Natural killer cell treated with Interleukin-12 subunit alpha and Interleukin-12 subunit beta and Interleukin-15 and Interleukin-18, amount 100 ng/mL, for 72 hours (primary cell): ENCODE results near the gene RAB23. TPM values are rescaled to one million over a fixed set of nuclear protein-coding genes. Genes with fewer than 3 reads are reported as not detected.

Experiments
- ATAC-seq, 2 donors: fragments of 150-1000 bp; cut with Tn5 transposase in 1 of 2; sonication (Bioruptor Pico), chemical (Tn5 transposase) in 1 of 2; 2 replicates each; pipeline ENCODE4 v1.10.0; 2021
- DNase-seq: peaks from one replicate; pipeline ENCODE4 v3.0.0; 2022; ENCODE audit warnings: low spot score
- H3K27ac Mint-ChIP-seq, 2 donors: 1 replicate in 1 of 2; 2 replicates in 1 of 2; pipeline ENCODE4 v1.8.0; 2022; ENCODE audit warnings: mixed read lengths in 2 of 2, mild to moderate bottlenecking in 1 of 2, moderate library complexity in 1 of 2
- H3K27me3 Mint-ChIP-seq, 2 donors: 1 replicate in 1 of 2; 2 replicates in 1 of 2; pipeline ENCODE4 v1.8.0; 2022; ENCODE audit warnings: mixed read lengths in 2 of 2
- H3K36me3 Mint-ChIP-seq: one replicate; pipeline ENCODE4 v1.8.0; 2022; ENCODE audit warnings: mixed read lengths
- H3K4me1 Mint-ChIP-seq, 2 donors: 1 replicate in 1 of 2; 2 replicates in 1 of 2; pipeline ENCODE4 v1.8.0; 2022; ENCODE audit warnings: low read depth in 2 of 2, mixed read lengths in 2 of 2, mild to moderate bottlenecking in 1 of 2
- H3K4me3 Mint-ChIP-seq: one replicate; pipeline ENCODE4 v1.8.0; 2022; ENCODE audit warnings: mixed read lengths
- H3K9me3 Mint-ChIP-seq: 2 replicates; pipeline ENCODE4 v1.8.0; 2022; ENCODE audit warnings: mixed read lengths
- total RNA-seq, 2 donors: library from RNA; stranded (reverse); gene quantifications; one replicate each; pipeline ENCODE4 v1.2.3, GENCODE V29; 2022

Gene RAB23
- total RNA-seq = 1 to 10 TPM; 1.7 to 2.7 TPM

DNA sequence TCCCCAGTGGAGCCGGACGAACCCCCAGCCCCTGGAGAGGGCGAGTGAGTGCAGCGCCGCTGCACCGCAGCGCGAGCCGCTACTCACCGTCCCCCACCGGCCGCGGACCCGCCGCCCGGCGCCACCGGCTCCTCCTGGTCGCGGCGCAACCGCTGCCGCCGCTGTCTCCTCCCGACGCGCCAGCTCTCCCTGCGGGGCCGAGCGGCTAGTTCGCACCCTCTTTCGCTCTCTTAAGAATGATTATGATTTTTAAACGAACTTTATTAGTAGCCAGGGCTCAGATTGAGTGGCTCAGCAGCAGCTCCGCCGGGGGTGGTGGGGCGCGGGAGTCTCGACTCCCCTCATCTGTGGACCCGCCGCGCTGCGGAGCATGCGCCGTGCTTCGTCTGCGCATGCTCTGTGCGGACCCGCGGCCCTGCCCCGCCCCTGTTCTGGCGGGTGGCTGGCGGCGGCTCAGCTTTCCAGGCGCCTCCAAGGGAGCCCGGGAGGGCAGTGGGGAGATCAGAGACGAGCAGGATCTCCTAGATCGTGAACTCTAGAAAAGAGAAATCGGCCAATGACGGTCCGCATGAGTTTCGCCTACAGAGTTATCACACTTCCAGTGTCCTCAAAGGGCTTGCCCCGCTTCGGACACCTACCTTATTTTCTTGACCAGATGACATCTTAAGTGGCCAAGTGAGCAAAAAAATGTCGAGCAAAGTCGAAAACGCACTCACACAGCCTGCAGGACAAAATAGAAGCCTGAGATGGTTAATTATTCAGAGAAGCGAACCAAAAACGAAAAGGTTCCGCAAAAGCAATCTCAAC, at the start of gene RAB23:
Gene RAB23 (minus strand): TSS at position 372 of the 807 bp plus-strand sequence. CDS start 11,927 bp downstream, outside the sequence.
- DNase-seq (peak; percentile 87), ATAC-seq (peak; percentile 94 to 96)
- Mint-ChIP-seq H3K27ac (peak within 1 kb of the TSS; percentile 77 to 88), H3K36me3 (no peaks in the 10 kb centered on the region), H3K27me3 (peaks cover 14 to 30% of the 10 kb centered on the region in 2 donors), H3K9me3 (no peaks in the 10 kb centered on the region), H3K4me3 (peak within 1 kb of the TSS; percentile 93), H3K4me1 (peaks cover 15 to 16% of the 10 kb centered on the region in 2 donors)

DNA sequence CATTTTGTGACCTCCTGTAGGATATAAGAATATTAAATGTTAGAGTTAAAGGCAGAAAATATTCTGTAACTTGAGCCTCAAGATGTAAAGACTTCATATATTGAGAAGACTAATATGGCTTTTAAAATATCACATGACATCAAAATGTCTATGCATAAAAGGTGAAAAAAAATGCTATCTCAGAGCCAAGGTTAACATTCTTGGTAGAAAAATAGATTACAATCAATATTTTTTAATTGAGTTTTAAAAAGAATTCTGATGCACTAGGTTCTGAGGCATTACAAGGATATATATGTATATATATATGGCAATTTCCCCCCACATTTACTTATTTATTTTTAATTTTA, 46.2 kb upstream of the RAB23 start:
- DNase-seq (no peak), ATAC-seq (no peak)
- no peaks in the 10 kb centered on the region for H3K9me3 Mint-ChIP-seq
- H3K27me3 Mint-ChIP-seq = peaks cover 11 to 19% of the 10 kb centered on the region in 2 donors
- no peaks in the 10 kb centered on the region for H3K4me1 Mint-ChIP-seq
- no peak overlapping the region for H3K4me3 Mint-ChIP-seq
- no peak overlapping the region for H3K27ac Mint-ChIP-seq
- no peaks in the 10 kb centered on the region for H3K36me3 Mint-ChIP-seq

DNA sequence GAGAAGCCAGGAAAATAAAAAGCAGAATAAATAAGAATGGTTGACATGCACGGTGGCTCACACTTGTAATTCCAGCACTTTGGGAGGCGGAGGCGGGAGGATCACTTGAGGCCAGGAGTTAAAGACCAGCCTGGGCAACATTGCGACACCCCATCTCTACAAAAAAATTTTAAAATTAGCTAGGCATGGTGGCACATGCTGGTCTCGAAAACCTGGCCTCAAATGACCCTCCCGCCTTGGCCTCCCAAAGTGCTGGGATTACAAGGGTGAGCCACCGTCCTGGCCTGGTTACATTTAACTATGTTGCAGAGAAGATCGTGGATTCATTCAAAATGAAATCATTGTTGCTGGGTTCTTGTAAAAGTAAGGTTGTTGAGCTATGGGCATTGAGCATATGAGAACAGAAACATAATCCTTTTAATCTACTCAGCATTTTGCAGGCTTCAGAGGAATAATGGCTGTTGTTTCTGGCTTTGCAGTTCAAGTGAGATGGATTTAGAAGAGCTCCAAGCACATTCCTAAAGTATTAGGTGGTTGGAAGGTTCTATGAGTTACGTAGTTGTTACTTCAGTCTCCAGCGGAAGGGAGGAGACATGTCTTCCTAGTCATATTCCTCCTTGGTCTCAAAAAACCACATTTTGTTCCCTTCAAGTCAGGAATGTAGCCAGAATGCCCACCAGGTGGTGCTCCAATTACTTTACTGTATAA, 45.6 kb upstream of the RAB23 start:
- Mint-ChIP-seq H3K27me3 (peaks cover 11 to 18% of the 10 kb centered on the region in 2 donors), H3K27ac (no peak overlapping the region), H3K4me1 (no peaks in the 10 kb centered on the region), H3K9me3 (no peaks in the 10 kb centered on the region), H3K4me3 (no peak overlapping the region), H3K36me3 (no peaks in the 10 kb centered on the region)
- no peak for ATAC-seq
- DNase-seq = no peak

DNA sequence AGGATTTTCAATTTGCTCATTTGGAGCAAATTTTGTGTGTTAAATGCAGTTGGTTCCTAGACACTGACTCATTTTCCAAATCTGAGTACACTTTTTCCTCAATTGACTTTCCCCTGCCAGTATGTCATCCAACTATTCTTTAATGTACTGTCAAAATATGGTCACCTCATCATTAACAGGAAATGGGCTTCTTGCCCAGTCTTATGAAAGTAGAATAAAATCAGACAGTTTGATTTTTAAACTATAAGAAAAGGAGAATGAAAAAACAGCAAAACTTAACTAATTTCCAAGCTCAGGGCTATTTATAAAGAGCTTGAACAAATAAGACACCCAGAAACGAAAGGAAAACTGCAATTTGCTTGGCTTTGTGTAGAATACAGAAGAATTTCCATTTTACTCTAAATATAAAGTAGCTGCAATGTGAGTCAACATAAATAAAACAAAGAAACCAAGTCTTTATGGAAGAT, 43.7 kb upstream of the RAB23 start:
- no peak overlapping the region for H3K4me3 Mint-ChIP-seq
- no peak overlapping the region for H3K27ac Mint-ChIP-seq
- H3K27me3 Mint-ChIP-seq = peaks cover 9 to 15% of the 10 kb centered on the region in 2 donors

DNA sequence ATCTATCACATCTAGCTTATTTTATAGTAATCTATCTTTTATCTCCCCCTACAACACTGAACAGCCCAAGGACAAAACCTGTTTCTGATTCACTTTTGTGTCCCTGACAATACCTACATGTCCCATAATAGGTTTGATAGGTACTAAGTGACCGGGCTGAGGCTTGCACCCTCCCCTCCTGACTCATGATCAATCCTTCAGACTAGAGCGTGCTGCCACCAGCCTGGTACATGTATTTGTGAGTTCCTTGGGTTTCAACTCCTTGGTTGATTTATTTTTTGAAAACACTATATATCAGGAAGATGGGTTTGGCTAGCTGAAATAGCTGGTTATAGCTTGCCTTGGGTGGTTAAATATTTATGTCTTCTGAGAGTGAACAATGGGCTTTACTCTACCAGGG, 41.6 kb upstream of the RAB23 start:
- ATAC-seq = no peak
- no peak overlapping the region for H3K4me3 Mint-ChIP-seq
- H3K36me3 Mint-ChIP-seq = no peaks in the 10 kb centered on the region
- no peak for DNase-seq
- peaks cover 13 to 27% of the 10 kb centered on the region in 2 donors for H3K27me3 Mint-ChIP-seq
- H3K9me3 Mint-ChIP-seq = no peaks in the 10 kb centered on the region
- no peaks in the 10 kb centered on the region for H3K4me1 Mint-ChIP-seq
- no peak overlapping the region for H3K27ac Mint-ChIP-seq

More for the DNA sequence above, 43.7 kb upstream of the RAB23 start:
- ATAC-seq (peak in 1 of 2 donors; percentile 61), DNase-seq (no peak)
- no peaks in the 10 kb centered on the region for H3K9me3 Mint-ChIP-seq
- no peaks in the 10 kb centered on the region for H3K36me3 Mint-ChIP-seq
- H3K4me1 Mint-ChIP-seq = no peaks in the 10 kb centered on the region

DNA sequence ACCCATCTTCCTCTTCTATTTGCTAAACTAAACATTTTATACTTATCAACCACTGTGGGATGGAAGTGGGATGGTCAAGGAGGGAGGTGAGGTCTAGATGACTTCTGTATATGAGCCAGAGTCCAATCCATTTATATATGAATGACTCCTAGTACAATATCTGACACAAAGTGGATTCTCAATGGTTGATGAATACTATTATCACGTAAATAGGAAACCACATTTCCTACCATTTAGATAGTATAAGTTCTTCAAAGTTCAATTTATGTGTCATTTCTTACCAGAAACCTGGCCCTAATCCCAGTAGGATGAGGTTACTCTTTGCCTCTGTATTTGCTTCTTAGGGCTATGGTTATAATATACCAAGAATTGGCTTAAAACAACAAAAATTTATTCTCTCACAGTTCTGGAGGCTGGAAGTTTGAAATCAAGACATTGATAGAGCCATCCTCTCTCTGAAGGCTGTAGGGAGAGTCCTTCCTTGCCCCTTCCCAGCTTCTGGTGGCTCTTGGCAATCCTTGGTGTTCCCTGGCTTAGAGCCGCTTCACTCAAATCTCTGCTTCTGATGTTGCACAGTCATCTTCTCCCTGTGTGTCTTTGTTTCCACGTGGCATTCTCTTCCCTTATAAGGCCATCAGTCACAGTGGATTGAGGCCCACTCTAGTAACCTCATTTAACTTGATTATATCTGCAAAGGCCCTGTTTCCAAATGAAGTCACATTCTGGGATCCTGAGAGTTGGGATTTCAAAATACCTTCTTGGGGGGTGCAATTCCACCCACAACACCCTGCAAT, 41.0 kb upstream of the RAB23 start:
- peaks cover 15 to 27% of the 10 kb centered on the region in 2 donors for H3K27me3 Mint-ChIP-seq
- H3K36me3 Mint-ChIP-seq = no peaks in the 10 kb centered on the region
- no peak overlapping the region for H3K4me3 Mint-ChIP-seq
- ATAC-seq (no peak), DNase-seq (no peak)
- no peaks in the 10 kb centered on the region for H3K4me1 Mint-ChIP-seq
- H3K9me3 Mint-ChIP-seq = no peaks in the 10 kb centered on the region
- H3K27ac Mint-ChIP-seq = no peak overlapping the region

DNA sequence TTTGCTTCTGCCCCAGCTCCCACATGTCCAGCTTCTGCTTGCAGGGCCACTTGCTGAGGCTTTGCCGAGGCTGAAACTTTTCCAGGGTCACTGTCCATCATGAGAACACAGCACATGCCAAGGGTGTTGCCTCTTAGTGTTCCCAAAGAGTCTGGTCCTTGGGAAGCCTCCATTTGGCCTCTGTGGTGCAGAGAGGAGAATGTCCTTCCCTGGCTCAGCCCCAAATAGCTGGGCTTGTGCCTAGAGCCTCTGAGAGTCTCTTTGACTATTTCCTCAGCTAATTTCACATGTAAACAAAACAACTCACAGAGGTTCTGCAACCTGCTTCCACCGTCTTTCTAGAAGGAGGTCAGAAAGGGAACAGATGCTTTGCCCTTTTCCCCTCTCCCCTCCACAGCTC, 40.4 kb upstream of the RAB23 start:
- H3K27ac Mint-ChIP-seq = no peak overlapping the region
- no peak for ATAC-seq
- H3K9me3 Mint-ChIP-seq = no peaks in the 10 kb centered on the region
- no peaks in the 10 kb centered on the region for H3K36me3 Mint-ChIP-seq
- no peak overlapping the region for H3K4me3 Mint-ChIP-seq
- H3K27me3 Mint-ChIP-seq = peaks cover 15 to 27% of the 10 kb centered on the region in 2 donors
- DNase-seq = no peak
- no peaks in the 10 kb centered on the region for H3K4me1 Mint-ChIP-seq

DNA sequence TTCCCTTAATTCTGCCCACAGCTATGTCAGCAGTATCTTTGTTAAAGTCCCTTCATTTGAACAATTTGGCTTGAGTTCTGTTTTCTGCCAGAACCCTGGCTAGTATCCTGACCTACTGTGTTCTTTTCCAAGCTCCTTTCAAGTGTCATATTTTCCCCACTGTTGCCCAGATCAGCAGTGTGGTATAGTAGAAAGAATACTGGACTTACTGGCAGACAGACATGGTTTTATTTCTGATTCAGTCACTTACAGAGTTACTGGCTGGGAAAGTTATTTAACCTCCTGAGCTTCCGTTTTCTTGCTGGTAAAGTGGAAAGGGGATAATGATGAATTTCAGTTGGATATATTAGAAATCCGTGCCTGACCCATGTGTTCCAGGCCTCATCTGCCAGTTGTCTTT, 39.8 kb upstream of the RAB23 start:
- H3K36me3 Mint-ChIP-seq = no peaks in the 10 kb centered on the region
- H3K9me3 Mint-ChIP-seq = no peaks in the 10 kb centered on the region
- peaks cover 15 to 27% of the 10 kb centered on the region in 2 donors for H3K27me3 Mint-ChIP-seq
- H3K27ac Mint-ChIP-seq = no peak overlapping the region
- DNase-seq (no peak), ATAC-seq (no peak)
- no peak overlapping the region for H3K4me3 Mint-ChIP-seq
- H3K4me1 Mint-ChIP-seq = no peaks in the 10 kb centered on the region

DNA sequence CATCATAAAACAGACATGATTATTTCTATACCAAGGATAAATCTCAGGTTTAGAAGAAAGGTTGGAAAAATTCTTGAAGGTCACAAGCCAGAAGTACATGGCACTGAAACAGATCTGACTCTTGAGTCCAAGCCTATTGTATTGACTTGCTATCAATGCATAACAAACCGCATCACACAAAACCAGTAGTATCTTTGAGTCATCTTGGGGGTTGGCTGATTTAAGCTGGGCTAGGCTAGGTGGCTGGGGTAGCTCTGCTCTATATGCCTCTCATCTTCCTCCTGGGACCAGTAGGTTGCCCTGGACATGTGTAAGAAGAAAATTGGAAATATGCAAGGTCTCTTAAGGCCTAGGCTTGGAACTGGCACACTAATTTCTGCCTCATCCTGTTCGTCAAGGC, 37.0 kb upstream of the RAB23 start:
- H3K36me3 Mint-ChIP-seq = no peaks in the 10 kb centered on the region
- ATAC-seq (no peak), DNase-seq (no peak)
- peaks cover 12 to 27% of the 10 kb centered on the region in 2 donors for H3K27me3 Mint-ChIP-seq
- H3K4me3 Mint-ChIP-seq = no peak overlapping the region
- no peaks in the 10 kb centered on the region for H3K4me1 Mint-ChIP-seq
- H3K9me3 Mint-ChIP-seq = no peaks in the 10 kb centered on the region
- no peak overlapping the region for H3K27ac Mint-ChIP-seq

DNA sequence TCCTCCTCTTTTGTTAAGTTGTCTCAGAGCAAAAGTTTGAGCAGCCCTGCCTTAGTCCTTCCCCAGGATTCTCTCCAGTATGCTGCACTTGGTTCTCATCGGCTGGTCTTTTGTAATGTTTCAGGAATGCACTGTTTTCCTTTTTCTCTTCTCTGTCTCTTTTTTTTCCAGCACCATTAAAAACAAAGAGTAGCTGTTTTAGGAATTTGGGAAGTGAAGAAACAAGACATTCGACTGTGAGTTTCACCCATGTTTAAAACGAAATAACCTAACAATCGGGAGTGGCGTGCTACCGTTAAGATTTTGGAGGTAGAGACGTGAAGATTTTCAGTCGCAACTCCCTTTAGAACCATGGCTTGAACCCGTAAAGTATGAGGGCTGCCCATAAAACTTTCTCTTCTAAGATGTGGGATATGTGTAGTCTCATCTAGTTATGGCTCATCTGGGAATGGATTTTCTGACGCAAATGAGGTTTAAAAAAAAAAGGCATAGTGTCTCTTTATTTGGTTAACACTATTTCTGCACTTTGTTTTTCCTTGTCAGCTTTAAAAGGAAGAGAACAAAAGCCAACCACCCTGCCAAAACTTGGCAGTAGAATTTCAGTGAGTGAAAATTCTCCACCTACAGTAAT, 35.9 kb upstream of the RAB23 start:
- Mint-ChIP-seq H3K4me1 (no peaks in the 10 kb centered on the region), H3K27me3 (peaks cover 12 to 27% of the 10 kb centered on the region in 2 donors), H3K4me3 (no peak overlapping the region), H3K9me3 (no peaks in the 10 kb centered on the region), H3K27ac (no peak overlapping the region), H3K36me3 (no peaks in the 10 kb centered on the region)
- DNase-seq (no peak), ATAC-seq (no peak)

DNA sequence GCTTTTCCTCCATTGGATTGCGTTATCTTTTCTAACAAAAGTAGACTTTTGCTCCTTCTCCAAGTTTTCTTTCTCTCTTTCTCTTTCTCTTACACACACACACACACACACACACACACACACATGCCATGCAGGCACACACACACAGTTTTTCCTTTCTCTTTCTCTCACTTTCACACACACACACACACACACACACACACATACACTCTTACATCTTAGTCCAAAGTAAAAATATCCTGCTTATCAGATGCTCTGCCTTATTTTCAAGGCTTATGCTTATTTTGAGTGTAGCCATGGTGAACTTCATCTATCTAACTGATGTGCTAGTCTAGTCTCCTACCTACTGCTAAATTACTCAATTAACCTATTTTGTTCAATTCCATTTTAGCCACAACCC, 34.4 kb upstream of the RAB23 start:
- no peak for DNase-seq
- Mint-ChIP-seq H3K4me1 (no peaks in the 10 kb centered on the region), H3K4me3 (no peak overlapping the region), H3K27ac (no peak overlapping the region), H3K36me3 (no peaks in the 10 kb centered on the region), H3K9me3 (no peaks in the 10 kb centered on the region), H3K27me3 (peaks cover 6 to 35% of the 10 kb centered on the region in 2 donors)
- ATAC-seq = no peak

DNA sequence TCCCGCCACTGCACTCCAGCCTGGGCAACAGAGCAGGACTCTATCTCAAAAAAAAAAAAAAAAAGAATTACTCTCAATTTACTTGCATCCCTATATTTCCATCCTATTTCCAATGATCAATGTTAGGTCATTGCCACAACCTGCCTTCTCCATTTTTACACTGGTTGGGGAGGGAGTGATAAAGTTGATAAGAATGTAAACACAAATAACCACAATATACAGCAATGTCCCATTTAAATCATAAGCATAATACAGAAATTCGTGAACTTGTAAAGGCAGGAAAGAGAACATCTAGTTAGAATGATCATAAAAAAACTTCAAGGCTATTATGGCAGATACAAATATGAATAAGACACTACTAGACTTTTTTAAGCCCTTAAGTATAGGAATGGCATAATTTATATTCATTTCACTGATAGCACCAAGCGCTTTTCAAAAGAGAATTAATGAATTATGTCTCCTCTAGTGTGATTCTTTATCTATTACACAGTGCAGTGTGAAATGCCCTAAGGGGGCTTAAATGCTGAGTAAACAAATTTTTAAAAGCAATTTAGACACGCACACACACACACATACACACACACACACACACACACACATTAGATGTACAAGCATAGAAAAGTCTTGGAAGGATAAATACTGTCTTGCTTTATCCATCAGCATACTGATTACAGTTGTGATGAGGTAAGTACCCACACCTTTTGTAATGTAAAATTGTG, 33.5 kb upstream of the RAB23 start:
- ATAC-seq = no peak
- H3K36me3 Mint-ChIP-seq = no peaks in the 10 kb centered on the region
- H3K9me3 Mint-ChIP-seq = no peaks in the 10 kb centered on the region
- DNase-seq = no peak
- peaks cover 6 to 30% of the 10 kb centered on the region in 2 donors for H3K27me3 Mint-ChIP-seq
- no peak overlapping the region for H3K27ac Mint-ChIP-seq
- H3K4me1 Mint-ChIP-seq = no peaks in the 10 kb centered on the region
- no peak overlapping the region for H3K4me3 Mint-ChIP-seq
